G401.6 (cell line): ENCODE measurements around the gene SLC25A44.
A peak's percentile ranks its signal among the peaks of the same experiment; 100 is the strongest.

Experiments
- FAIRE-seq: peaks from 2 replicates; lab custom pipeline; 2012; peaks lifted over from hg19 to GRCh38; lab: Jason Lieb, UNC

The SLC25A44 gene

DNA sequence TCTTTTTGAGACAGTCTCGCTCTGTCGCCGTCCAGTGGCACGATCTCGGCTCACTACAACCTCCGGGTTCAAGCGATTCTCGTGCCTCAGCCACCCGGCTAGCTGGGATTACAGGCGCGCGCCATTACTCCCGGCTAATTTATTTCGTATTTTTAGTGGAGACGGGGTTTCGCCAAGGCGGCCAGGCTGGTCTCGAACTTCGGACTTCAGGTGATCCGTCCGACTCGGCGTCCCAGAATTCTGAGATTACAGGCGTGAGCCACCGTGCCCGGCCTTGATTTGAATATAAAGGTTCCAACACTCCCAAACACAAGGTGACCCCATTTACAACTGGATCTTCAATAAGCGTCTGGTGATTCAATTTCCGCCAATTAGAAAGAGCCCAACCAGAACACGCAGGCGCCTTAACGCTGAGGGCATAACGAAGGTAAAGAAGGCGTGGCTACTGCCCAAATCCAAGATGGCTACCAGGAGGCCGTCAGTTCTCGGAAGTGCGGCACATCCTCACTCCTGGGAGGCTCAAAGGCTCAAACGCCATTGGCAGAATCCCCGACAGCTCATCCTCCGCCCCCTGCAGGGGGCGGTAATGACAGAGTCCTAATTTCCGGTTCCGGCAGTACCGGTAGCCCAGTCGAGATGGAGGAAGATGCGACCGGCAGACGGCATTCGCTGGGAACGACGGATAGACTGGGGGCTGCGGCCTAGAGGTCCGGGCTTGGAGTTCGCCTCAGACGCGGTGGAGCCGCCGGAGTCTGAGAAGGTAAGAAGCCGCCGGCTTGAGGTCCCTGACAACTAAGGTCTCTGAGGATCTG lies at the start of gene SLC25A44:
TSS of gene SLC25A44 (plus strand) at position 617 of the 812 bp plus-strand sequence. CDS start 5,744 bp downstream, outside the sequence.
- FAIRE-seq: peak; percentile 99

GRCh38 chr1:156144742-156145141 lies 49.2 kb upstream of the SLC25A44 start:
- FAIRE-seq: no peak

DNA sequence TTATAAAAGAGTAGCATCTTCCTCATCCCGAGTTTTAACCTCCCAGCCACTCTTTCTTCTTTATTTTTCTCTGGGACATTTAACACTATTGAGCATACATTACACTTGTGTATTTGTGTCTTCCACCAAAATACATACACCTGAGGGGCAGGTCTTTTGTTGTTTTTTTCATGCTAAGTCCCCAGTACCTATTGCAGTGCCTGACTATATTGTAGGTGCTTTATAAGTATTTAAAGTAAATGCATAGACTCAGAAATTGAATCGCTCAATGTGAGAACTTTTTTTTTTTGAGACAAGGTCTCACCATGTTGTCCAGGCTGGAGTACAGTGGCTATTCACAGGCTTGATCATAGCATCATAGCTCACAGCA lies 48.3 kb upstream of the SLC25A44 start:
- FAIRE-seq: no peak

GRCh38 chr1:156146020-156146768 lies 47.7 kb upstream of the SLC25A44 start:
- peak; percentile 93 for FAIRE-seq

GRCh38 chr1:156146769-156147405 lies 47.0 kb upstream of the SLC25A44 start:
- no peak for FAIRE-seq

DNA sequence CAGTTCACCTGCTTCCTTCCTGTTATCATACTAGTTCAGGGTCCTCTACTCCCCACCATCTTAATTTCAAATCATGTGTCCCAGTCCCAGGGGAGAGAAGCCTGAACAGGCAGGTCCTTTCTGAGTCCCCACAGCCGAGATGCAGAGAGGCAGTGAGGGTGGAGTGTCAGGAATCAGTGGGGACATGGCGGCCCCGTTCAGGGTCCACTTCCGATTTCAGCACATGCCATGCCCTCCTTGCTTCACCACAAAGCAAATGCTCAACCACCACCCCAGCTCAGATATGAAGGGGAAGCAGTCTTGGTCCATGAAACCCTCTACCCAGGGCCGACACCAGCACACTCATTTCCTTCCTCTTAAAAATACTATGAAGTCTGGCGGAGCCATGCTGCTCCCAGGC lies 45.7 kb upstream of the SLC25A44 start:
- no peak for FAIRE-seq

GRCh38 chr1:156149374-156150332 lies 44.3 kb upstream of the SLC25A44 start:
- no peak for FAIRE-seq

GRCh38 chr1:156150333-156151011 lies 43.4 kb upstream of the SLC25A44 start:
- no peak for FAIRE-seq

- no peak for FAIRE-seq
Observed at GRCh38 chr1:156151093-156151688, 42.7 kb upstream of the SLC25A44 start.

DNA sequence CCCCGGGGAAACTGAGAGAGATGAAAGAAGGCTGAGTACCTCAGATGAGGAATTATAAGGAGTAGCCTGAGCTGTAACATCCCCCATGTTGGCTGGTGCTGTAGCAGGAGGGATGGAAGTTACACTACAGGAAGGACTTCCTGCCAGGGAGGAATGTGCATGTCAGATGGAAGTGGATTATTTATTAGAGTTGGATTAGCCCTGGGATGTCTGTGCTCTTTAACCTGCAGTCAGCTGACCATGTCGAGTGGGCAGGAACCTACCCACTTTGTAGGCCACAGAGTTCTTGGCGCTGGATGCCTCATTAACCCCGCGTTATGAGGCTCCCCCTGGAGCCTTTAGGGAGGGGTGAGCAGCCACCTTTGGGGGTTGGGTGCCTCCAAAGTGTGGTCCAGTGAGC lies 41.3 kb upstream of the SLC25A44 start:
- FAIRE-seq: no peak

- FAIRE-seq: no peak
Observed at GRCh38 chr1:156153362-156153761, 40.5 kb upstream of the SLC25A44 start, which contains the start of gene SEMA4A. Gene SEMA4A (plus strand): TSS chr1:156153585. CDS start chr1:156154579, 994 bp downstream.

DNA sequence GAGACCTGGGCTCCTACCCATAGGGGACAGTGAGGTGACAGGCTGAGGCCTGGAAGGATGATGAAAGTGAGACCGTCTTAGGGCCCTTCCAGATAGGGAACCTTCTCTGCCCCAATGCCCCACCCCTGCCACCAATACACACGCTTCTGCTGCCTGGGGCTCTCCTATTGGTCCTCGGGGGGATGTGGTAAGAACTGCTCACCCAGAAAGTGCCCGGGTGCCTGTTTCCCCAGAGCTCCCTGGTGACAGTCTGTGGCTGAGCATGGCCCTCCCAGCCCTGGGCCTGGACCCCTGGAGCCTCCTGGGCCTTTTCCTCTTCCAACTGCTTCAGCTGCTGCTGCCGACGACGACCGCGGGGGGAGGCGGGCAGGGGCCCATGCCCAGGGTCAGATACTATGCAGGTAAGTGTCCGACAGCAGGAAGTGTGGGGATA lies 39.6 kb upstream of the SLC25A44 start:
- no peak for FAIRE-seq

- FAIRE-seq: no peak
Observed at GRCh38 chr1:156155756-156156510, 38.0 kb upstream of the SLC25A44 start.

- FAIRE-seq: no peak
Observed at GRCh38 chr1:156157506-156157905, 36.4 kb upstream of the SLC25A44 start.

DNA sequence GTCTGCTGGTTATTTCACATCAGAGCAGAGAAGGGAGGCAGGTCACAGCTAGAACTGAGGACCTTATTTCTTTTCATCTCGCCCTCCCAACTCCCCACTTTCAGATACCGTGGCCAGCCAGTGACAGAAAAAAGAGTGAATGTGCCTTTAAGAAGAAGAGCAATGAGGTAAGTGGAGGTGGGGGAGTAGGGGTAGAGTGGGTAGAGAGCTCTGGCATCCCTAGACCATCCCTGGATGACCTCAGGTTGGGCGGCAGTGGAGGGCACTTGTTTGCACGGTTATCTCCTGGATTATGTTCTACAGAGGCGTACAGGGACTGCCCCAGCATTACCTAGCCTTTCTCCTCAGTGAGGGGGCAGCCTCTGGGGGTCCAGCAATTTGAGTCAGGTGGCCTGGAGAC lies 35.9 kb upstream of the SLC25A44 start:
- FAIRE-seq: no peak

DNA sequence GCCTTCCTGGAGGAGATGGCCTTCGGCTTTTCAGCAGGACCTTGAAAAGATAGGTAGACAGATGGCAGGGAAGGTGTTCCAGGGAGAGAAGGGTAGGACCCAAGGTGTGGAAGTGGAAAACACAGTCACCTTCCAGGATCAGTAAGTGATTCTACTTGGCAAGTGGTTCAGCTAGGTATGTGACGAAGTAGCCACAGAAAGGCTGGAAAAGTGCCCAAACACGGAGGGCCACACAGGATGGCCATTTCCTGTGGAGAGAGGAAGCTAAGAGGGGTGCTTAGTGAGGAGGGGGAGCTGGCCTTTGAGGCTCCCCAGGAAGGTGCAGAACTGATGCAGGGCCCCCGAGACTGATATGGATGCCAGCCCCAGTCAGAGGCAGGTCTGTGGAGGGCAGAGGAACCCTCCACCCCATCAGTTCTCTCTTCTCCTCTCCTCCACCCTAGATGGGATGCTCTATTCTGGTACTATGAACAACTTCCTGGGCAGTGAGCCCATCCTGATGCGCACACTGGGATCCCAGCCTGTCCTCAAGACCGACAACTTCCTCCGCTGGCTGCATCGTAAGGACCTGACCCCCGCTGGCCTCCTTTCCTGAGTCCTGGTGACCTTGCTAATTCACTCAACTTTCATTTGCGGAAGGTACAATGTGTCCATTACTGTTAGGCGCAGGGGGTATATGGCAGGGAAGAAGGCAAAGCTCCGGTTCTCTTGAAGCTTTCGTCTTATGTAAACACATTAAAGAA lies 33.7 kb upstream of the SLC25A44 start:
- FAIRE-seq: no peak

DNA sequence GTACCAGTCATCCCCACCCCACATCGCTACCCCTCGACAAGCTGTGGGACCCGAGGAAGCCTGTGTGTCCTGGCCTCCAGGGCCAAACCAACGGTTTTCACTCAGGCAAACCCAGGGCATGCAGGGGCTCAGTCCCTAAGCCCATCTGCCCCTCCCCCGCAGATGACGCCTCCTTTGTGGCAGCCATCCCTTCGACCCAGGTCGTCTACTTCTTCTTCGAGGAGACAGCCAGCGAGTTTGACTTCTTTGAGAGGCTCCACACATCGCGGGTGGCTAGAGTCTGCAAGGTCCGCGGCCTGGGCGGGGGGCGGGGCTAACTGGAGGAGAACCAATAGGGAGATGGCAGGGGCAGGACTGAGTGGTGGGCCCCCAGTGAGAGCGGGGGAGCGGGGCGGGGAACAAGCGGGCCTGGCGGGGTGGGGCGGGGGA lies 33.1 kb upstream of the SLC25A44 start:
- no peak for FAIRE-seq

DNA sequence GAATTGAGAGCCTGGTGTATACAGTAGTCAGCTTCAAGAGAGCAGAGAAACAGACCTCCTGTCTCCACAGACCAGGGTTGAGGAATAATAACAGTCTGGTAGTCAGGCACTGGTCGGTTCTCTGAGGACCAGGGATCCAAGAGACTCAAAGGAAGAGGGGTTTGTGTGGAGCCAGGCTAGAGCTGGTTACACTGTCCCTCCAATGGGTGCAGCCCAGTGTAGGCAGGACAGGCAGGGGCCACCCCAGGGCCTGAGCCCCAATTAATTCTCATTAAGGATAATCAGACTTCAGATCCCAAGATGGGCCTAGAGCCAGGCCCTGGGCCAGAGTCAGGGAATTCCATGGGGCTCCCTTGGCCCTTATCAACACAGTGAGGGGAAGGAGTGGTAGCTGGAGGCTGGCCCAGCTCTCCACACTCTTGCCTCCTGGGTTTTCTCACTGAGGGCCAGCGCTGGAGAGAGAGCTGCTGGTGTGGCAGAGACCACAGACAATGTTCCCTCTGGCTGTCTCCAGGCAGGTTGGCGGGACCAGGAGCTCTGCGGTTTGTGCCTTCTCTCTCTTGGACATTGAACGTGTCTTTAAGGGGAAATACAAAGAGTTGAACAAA lies 31.4 kb upstream of the SLC25A44 start:
- FAIRE-seq: no peak

- FAIRE-seq: no peak
Observed at GRCh38 chr1:156163712-156164111, 30.2 kb upstream of the SLC25A44 start.
